Transverse colon (tissue), 4 donors: ENCODE data around the gene TRIM5. TPM values are rescaled to one million over a fixed set of nuclear protein-coding genes. Genes with fewer than 3 reads are reported as not detected.
"Not testable (repeated sequence)": the region's sequence is repeated elsewhere in the genome, so short reads cannot be mapped to it uniquely, and the experiment has no call there.

ENCODE experiments used
- DNase-seq: peaks from one replicate; pipeline ENCODE4 v3.0.0-alpha.2; 2019
- H3K27ac ChIP-seq, 4 donors: fragments of 200-600 bp; sonication (generic); 2 replicates each; pipeline ENCODE4 v1.5.1; 2016 to 2018; ENCODE audit warnings: inconsistent platforms in 4 of 4
- H3K27me3 ChIP-seq: fragments of 200-600 bp; sonication (generic); 2 replicates; pipeline ENCODE4 v1.5.1; 2017; ENCODE audit warnings: inconsistent platforms
- H3K36me3 ChIP-seq, 4 donors: fragments of 200-600 bp; sonication (generic); 2 replicates each; pipeline ENCODE4 v1.5.1; 2017 to 2019; ENCODE audit warnings: inconsistent platforms in 4 of 4
- H3K4me1 ChIP-seq, 4 donors: fragments of 200-600 bp; sonication (generic); 2 replicates each; pipeline ENCODE4 v1.5.1; 2017 to 2020; ENCODE audit warnings: inconsistent platforms in 4 of 4
- H3K4me3 ChIP-seq, 4 donors: fragments of 200-600 bp; sonication (generic); 1 replicate in 1 of 4; 2 replicates in 3 of 4; pipeline versions ENCODE4 v1.5.1 to v1.6.1; 2017 to 2019; ENCODE audit warnings: inconsistent platforms in 4 of 4
- H3K9me3 ChIP-seq, 2 donors: fragments of 200-600 bp; sonication (generic); 2 replicates each; pipeline ENCODE4 v1.5.1; 2017 to 2019; ENCODE audit warnings: inconsistent platforms in 2 of 2
- CTCF ChIP-seq, 5 experiments: fragments of 200-600 bp in 3 of 5; fragments of 450-650 bp in 2 of 5; sonication (generic) in 3 of 5; IDR thresholded peaks; 1 replicate in 2 of 5; 2 replicates in 3 of 5; pipeline ENCODE4 v1.5.1; 2016 to 2017; ENCODE audit warnings: antibody characterized with exemption in 5 of 5, inconsistent platforms in 3 of 5, mild to moderate bottlenecking in 2 of 5, moderate library complexity in 1 of 5
- EP300 ChIP-seq: sonication (generic); formaldehyde crosslinking; IDR thresholded peaks from one replicate; pipeline ENCODE4 v1.6.1; 2017; ENCODE audit warnings: antibody characterized with exemption, low read depth
- POLR2A ChIP-seq: fragments of 450-650 bp; IDR thresholded peaks from one replicate; pipeline ENCODE4 v1.6.1; 2016; ENCODE audit warnings: antibody characterized with exemption, mild to moderate bottlenecking, moderate library complexity
- POLR2AphosphoS5 ChIP-seq, 3 donors: sonication (generic); formaldehyde crosslinking; IDR thresholded peaks; one replicate each; pipeline ENCODE4 v1.6.1; 2016; ENCODE audit warnings: antibody characterized with exemption in 3 of 3
- WGBS, 2 donors: methylation state at CpG; one replicate each; pipeline ENCODE4 v1.1.5; 2018; ENCODE audit warnings: low coverage in 1 of 2; 5-methylcytosine and 5-hydroxymethylcytosine counted together
- in situ Hi-C, 4 donors: fragments of 200-750 bp; cut with MboI; loops; one replicate each; pipeline versions ENCODE4 v1.15.0 to v1.15.1; 2017; ENCODE audit warnings: low sequenced_read_pairs in 3 of 4, low pct_ligation_motif_present in 1 of 4, low pct_unique_long_range_greater_than_20kb in 1 of 4
- intact Hi-C: fragments of 100-400 bp; cut with DNase I; formaldehyde crosslinking; loops from one replicate; pipeline ENCODE4 v1.15.1; 2023; ENCODE audit warnings: low total_unique reads
- total RNA-seq, 4 donors: library from RNA; depleted of rRNA; stranded (reverse); fragments of >200 nt; gene quantifications; one replicate each; pipeline ENCODE4 v1.1.0, GENCODE V29; 2016

TRIM5 gene
- total RNA-seq, 4 donors from 2014 or later = 10.5 to 23.6 (median 16.3) TPM

- TF ChIP-seq CTCF (IDR thresholded peaks at IDR 0.05) (no peak), POLR2A (no peak), EP300 (no peak), POLR2AphosphoS5 (IDR thresholded peaks at IDR 0.05) (no peak)
Observed at GRCh38 chr11:5663511-5663910, 21.4 kb downstream of the TRIM5 start.

GRCh38 chr11:5658318-5658717 lies 26.6 kb downstream of the TRIM5 start:
- 93% methylated on average over 5 of the region's 5 CpGs for WGBS, 2 donors
- in situ Hi-C loops = no loop called here

More at GRCh38 chr11:5663511-5663910, 21.4 kb downstream of the TRIM5 start:
- WGBS, 2 donors = 92 to 96% methylated on average over 2 of the region's 2 CpGs
- intact Hi-C loops = no loop called here
- in situ Hi-C loops = no loop called here
- no peaks in the 10 kb centered on the region for H3K9me3 ChIP-seq
- no peak overlapping the region for H3K27ac ChIP-seq
- no peaks in the 10 kb centered on the region for H3K4me1 ChIP-seq
- H3K27me3 ChIP-seq = no peaks in the 10 kb centered on the region
- no peak for DNase-seq
- no peak overlapping the region for H3K4me3 ChIP-seq
- peaks cover 0 to 27% (median 5%) of the 10 kb centered on the region in 4 donors for H3K36me3 ChIP-seq

GRCh38 chr11:5656956-5657355 lies 27.9 kb downstream of the TRIM5 start:
- H3K4me1 ChIP-seq, H3K4me3 ChIP-seq, H3K9me3 ChIP-seq, in situ Hi-C loops, DNase-seq, H3K27ac ChIP-seq, H3K36me3 ChIP-seq, intact Hi-C loops, H3K27me3 ChIP-seq: not testable (repeated sequence)
- WGBS, 2 donors = 96 to 100% methylated on average over 2 of the region's 2 CpGs

More at GRCh38 chr11:5658318-5658717, 26.6 kb downstream of the TRIM5 start:
- peaks cover 0 to 4% of the 10 kb centered on the region in 2 donors for H3K9me3 ChIP-seq
- H3K4me3 ChIP-seq = no peak overlapping the region
- no peak overlapping the region for H3K27ac ChIP-seq
- intact Hi-C loops = no loop called here
- DNase-seq = no peak
- TF ChIP-seq CTCF (IDR thresholded peaks at IDR 0.05) (no peak), EP300 (no peak), POLR2A (no peak)
- no peaks in the 10 kb centered on the region for H3K36me3 ChIP-seq
- no peaks in the 10 kb centered on the region for H3K27me3 ChIP-seq
- no peaks in the 10 kb centered on the region for H3K4me1 ChIP-seq

- WGBS, 2 donors = 97 to 98% methylated on average over 4 of the region's 4 CpGs
- TF ChIP-seq EP300 (no peak), POLR2AphosphoS5 (IDR thresholded peaks at IDR 0.05) (no peak), POLR2A (no peak), CTCF (IDR thresholded peaks at IDR 0.05) (no peak)
Observed at GRCh38 chr11:5655474-5655873, 29.4 kb downstream of the TRIM5 start.

GRCh38 chr11:5646139-5646538 lies 38.7 kb downstream of the TRIM5 start:
- H3K36me3 ChIP-seq = peaks cover 0 to 9% (median 0%) of the 10 kb centered on the region in 4 donors
- H3K4me1 ChIP-seq = no peaks in the 10 kb centered on the region
- TF ChIP-seq POLR2A = no peak
- no peak for TF ChIP-seq POLR2AphosphoS5 (IDR thresholded peaks at IDR 0.05)
- no peak for TF ChIP-seq CTCF (IDR thresholded peaks at IDR 0.05)
- no peak for TF ChIP-seq EP300
- WGBS, 2 donors = 87% methylated on average over 3 of the region's 3 CpGs
- no peaks in the 10 kb centered on the region for H3K9me3 ChIP-seq
- H3K27ac ChIP-seq = no peak overlapping the region
- in situ Hi-C loops (no loop called here), intact Hi-C loops (no loop called here)
- no peak overlapping the region for H3K4me3 ChIP-seq
- no peaks in the 10 kb centered on the region for H3K27me3 ChIP-seq
- DNase-seq = no peak

More at GRCh38 chr11:5655474-5655873, 29.4 kb downstream of the TRIM5 start:
- Histone ChIP-seq H3K36me3 (no peaks in the 10 kb centered on the region), H3K27me3 (no peaks in the 10 kb centered on the region), H3K4me3 (no peak overlapping the region), H3K9me3 (peaks cover 6 to 8% of the 10 kb centered on the region in 2 donors), H3K4me1 (no peaks in the 10 kb centered on the region), H3K27ac (no peak overlapping the region)
- no peak for DNase-seq
- in situ Hi-C loops = no loop called here
- intact Hi-C loops = no loop called here
